Measurements from ENCODE around the gene IFT52.
"Not testable (repeated sequence)": the region's sequence is repeated elsewhere in the genome, so short reads cannot be mapped to it uniquely, and the experiment has no call there.

The IFT52 gene

DNA sequence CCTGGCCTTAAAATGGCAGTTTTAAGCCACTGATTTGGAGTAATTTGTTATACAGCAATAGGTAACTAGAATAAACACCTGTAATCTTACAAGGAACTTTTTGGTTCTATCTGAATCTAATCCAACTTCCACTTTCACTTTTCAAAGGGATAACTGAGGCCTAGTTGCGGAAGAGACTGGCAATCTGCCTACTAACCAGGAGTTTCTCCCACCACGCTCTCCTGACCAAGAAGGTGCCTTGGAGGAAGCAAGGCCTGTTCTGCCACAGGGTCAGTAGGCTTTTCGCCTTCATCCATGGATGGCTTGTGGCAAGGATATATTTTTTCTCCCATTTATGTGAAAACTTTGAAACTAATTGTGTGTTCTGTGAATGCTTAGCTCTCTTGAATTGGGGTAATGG lies 63.2 kb downstream of the IFT52 start:
- no peak for DNase-seq

DNA sequence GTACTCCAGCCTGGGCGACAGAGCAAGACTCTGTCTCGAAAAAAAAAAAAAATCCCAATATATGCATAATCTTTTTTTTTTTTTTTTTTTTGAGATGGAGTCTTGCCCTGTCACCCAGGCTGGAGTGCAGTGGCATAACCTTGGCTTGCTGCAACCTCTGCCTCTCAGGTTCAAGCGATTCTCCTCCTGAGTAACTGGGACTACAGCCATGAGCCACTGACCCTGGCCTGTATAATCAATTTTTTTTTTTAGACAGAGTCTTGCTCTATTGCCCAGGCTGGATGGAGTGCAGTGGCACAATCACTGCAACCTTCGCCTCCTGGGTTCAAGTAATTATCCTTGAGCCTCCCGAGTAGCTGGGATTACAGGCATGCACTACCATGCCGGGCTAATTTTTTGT lies 64.4 kb downstream of the IFT52 start:
- DNase-seq = not testable (repeated sequence)

DNA sequence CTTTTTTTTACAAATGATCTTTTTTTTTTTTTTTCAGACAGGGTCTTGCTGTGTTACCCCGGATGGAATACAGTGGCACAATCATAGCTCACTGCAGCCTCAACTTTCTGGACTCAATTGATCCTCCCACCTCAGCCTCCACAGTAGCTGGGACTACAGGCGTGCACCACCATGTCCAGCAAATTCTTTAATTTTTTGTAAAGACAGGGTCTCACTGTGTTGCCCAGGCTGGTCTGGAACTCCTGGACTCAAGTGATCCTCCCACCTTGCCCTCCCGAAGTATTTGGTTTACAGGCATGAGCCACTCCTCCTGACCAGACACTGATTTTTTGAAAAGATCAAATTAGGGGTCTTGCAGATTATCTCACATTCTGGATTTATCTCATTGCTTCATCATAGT lies 65.2 kb downstream of the IFT52 start:
- DNase-seq = no peak

DNA sequence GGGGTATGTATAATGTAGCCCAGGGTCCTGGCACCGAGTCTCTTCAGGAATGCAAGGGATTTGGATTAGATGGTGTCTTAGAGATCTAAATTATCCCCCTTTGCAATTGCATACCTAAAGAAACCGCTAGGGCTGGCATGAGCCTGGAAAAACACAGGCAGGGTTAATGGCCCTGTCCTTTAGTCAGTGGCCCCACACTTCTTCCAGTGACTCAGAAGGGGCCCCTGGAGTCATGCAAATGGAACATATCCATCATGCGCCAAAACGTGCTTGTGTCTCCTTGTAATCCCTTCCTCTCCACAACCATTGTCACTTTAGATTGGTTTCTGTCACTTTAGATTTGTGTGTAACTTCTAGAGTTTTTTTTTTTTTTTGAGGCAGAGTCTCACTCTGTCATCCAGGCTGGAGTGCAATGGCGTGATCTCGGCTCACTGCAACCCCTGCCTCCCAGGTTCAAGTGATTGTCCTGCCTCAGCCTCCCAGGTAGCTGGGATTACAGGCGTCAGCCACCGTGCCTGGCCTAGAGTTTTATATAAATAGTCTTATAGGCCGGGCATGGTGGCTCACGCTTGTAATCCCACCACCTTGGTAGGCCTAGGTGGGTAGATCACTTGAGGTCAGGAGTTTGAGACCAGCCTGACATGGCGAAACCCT lies 67.5 kb downstream of the IFT52 start:
- DNase-seq = no peak

GRCh38 chr20:43658723-43659419 lies 68.1 kb downstream of the IFT52 start:
- DNase-seq = no peak

- peak in 1 of 2 experiments; percentile 16 for DNase-seq
Measured at GRCh38 chr20:43662943-43663655, 72.4 kb downstream of the IFT52 start.

GRCh38 chr20:43665466-43666176 lies 74.9 kb downstream of the IFT52 start:
- DNase-seq = no peak

GRCh38 chr20:43666376-43667328 lies 75.9 kb downstream of the IFT52 start, which contains the start of gene MYBL2:
Gene MYBL2 (plus strand): TSS chr20:43667114. CDS start chr20:43667284, 170 bp downstream.
- DNase-seq = peak; percentile 41 to 82

GRCh38 chr20:43667341-43668132 lies 76.8 kb downstream of the IFT52 start:
- DNase-seq = peak; percentile 31 to 60

- DNase-seq = no peak
Measured at GRCh38 chr20:43669332-43669731, 78.6 kb downstream of the IFT52 start.

GRCh38 chr20:43670423-43670822 lies 79.7 kb downstream of the IFT52 start:
- DNase-seq = no peak

DNA sequence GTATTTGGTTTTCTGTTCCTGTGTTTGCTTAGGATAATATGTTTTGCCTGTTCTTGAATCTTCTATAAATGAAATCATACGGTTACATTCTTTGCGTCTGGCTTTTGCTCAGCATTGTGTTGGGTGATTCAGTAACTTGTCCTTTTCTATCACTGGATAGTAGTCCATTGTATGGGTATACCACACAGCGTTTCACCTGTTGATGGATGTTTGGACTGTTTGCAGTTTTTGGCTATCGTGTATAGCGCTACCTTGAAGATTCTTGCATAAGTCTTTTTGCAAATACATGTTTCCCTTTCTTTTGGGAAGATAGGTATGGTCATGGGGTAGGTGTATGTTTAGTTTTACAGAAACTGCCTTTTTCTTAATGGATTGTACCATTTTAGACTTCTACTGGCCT lies 85.6 kb downstream of the IFT52 start:
- no peak for DNase-seq

- DNase-seq = no peak
Measured at GRCh38 chr20:43680981-43681380, 90.2 kb downstream of the IFT52 start.

DNA sequence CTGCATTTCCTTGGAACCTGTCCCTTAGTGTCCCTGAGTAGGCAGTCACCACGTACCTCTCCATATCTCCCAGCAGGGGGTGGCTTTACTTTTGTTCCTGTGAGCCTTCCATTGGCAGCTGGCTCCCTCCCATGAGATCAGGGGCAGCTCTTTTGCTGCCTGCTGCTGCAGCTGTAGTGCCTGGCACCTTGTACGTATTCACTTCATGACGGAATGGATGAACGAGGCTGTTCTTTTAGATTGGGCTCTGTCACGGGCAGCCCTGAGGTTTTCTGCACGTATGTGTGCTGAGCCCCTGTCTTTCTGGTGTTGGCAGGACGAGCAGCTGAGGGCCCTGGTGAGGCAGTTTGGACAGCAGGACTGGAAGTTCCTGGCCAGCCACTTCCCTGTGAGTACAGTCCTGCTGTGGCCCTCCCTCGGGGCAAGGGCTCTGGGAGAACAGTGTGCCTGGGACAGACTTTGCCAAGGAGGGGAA lies 90.8 kb downstream of the IFT52 start:
- no peak for DNase-seq

DNA sequence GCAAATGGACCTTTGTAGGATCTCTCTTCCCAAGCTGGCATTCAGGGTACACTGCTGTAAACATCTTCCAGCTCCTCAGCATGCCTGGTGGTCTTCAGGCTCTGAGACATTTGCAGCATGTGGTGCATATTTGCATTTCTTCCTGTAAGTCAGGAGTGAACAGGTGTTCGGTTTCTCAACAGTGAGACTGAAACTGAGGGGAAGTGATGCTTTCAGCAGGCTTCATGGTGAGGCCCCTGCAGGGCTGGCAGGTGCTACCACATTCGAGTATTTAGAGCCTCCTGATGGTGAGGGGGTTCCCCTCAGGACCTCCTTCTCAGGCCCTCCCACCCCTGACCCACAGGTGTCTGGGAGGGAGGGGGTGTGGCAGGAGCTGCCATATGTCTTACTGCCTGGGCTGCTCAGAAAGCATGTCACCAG lies 91.3 kb downstream of the IFT52 start:
- DNase-seq = no peak

DNA sequence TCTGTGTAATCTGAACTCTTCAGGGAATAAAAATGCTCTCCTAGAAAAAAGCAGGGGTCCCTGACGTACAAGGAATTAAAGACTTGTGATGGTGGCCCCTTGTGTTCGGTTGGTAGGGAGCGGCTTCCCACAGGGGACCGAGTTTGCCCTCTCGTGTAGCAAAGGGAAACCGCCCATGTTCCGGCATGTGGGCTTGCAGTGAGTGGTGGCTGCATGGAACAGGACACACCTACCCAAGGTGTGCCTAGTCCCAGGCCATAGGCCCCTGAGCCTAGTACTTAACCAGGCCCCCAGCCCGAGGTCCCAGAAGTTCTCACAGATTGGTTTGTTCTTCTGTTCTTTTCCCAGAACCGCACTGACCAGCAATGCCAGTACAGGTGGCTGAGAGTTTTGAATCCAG lies 91.7 kb downstream of the IFT52 start:
- no peak for DNase-seq

- no peak for DNase-seq
Measured at GRCh38 chr20:43686820-43687219, 96.1 kb downstream of the IFT52 start.

- no peak for DNase-seq
Measured at GRCh38 chr20:43689165-43689564, 98.4 kb downstream of the IFT52 start.

DNA sequence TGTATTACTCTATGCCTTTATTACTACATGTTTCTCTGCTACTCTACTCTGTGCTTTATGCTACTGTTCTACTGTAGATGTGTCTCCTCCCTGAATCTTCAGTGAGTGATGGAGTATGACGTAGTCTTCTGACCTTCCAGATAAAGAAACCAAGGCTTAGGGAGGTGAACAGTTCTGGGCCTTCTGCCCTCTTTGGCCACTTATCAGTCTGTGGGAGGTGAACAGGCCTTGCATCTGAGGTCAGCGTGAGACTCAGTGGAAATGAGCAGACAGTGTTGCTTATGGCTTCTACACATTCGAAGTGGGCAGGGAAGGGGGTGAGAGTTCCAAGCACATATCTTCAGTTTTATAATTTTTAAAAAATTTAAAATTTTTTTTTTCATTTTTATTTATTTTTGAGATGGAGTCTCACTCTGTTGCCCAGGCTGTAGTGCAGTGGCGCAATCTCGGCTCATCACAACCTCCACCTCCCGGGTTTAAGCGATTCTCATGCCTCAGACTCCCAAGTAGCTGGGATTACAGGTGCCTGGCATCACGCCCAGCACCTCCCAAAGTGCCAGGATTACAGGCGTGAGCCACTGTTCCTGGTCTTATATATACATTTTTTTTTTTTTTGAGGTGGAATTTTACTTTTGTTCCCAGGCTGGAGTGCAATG lies 100.3 kb downstream of the IFT52 start:
- no peak for DNase-seq

DNA sequence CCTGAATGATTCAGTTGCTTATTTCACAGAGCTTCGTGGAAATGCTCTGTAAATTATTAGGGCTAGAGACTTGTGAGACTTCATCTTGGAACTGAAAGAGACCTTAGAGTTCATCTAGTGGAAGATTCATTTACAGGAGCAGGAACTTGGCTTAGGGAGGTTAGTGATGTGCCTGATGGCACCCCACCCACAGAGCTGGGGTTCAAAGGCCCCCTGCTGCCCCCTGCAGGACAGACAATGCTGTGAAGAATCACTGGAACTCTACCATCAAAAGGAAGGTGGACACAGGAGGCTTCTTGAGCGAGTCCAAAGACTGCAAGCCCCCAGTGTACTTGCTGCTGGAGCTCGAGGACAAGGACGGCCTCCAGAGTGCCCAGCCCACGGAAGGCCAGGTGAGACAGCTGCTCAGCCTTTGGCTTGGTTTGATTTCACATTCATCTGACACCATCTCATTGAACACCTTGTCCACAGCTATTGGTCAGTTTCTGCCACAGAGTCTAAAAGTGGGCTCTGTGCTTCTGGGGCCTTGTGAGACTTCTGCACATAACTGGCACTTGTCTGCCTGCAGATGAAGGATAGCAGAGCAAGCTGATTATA lies 101.3 kb downstream of the IFT52 start:
- peak in 1 of 2 experiments; percentile 26 for DNase-seq

Measured in NCI-H446 (cell line).